B cell (primary cell): ENCODE data around the gene AUTS2. TPM values are rescaled to one million over a fixed set of nuclear protein-coding genes. Genes with fewer than 3 reads are reported as not detected.

Source experiments
- ATAC-seq: fragments of 200-7000 bp; cut with Tn5 transposase; one replicate; pipeline ENCODE4 v1.10.0; 2021; ENCODE audit warnings: low read depth, mild to moderate bottlenecking, moderate number of reproducible peaks, moderate library complexity
- CTCF ChIA-PET: fragments of 350-600 bp; sonication (Branson Sonifier 250); formaldehyde crosslinking; loops from one replicate; lab custom pipeline; 2021; ENCODE audit warnings: antibody characterized with exemption, inconsistent platforms; lab: Charles Lee
- POLR2A ChIA-PET: fragments of 350-600 bp; sonication (Branson Sonifier 250); formaldehyde crosslinking; loops from one replicate; lab custom pipeline; 2021; ENCODE audit warnings: antibody characterized with exemption; lab: Charles Lee
- DNase-seq: peaks from one replicate; pipeline ENCODE4 v3.0.0; 2013
- H2AFZ ChIP-seq: 2 replicates; pipeline ENCODE4 v1.6.1; 2012; ENCODE audit warnings: mild to moderate bottlenecking, low read depth, low read length; ENCODE audit not compliant: insufficient read depth, poor library complexity, severe bottlenecking
- H3K27ac ChIP-seq, 2 donors: 1 replicate in 1 of 2; 2 replicates in 1 of 2; pipeline ENCODE4 v1.5.1; 2012 to 2013; ENCODE audit warnings: low read length in 2 of 2, mild to moderate bottlenecking in 2 of 2, moderate library complexity in 1 of 2
- H3K27me3 ChIP-seq, 4 experiments: fragments of 200-600 bp in 1 of 4; sonication (generic) in 1 of 4; replicated peaks in 1 of 4; 1 replicate in 2 of 4; 2 replicates in 2 of 4; pipeline versions ENCODE4 v1.6.1 to v1.7.0; 2013 to 2016; ENCODE audit warnings: low read length in 3 of 4, mild to moderate bottlenecking in 2 of 4, mixed read lengths in 1 of 4, moderate library complexity in 1 of 4; ENCODE audit not compliant: insufficient read depth in 4 of 4, control insufficient read depth in 3 of 4; ENCODE audit errors: control extremely low read depth in 1 of 4
- H3K36me3 ChIP-seq, 2 experiments: replicated peaks in 1 of 2; 1 replicate in 1 of 2; 2 replicates in 1 of 2; pipeline versions ENCODE4 v1.6.1 to v1.7.1; 2013; ENCODE audit warnings: low read length in 1 of 2; ENCODE audit not compliant: insufficient read depth in 2 of 2, control insufficient read depth in 1 of 2; ENCODE audit errors: control extremely low read depth in 1 of 2, extremely low read depth in 1 of 2
- H3K4me1 ChIP-seq, 2 donors: fragments of 200-600 bp in 1 of 2; sonication (generic) in 1 of 2; 1 replicate in 1 of 2; 2 replicates in 1 of 2; pipeline versions ENCODE4 v1.5.1 to v1.6.1; 2013 to 2017; ENCODE audit warnings: low read length in 2 of 2; ENCODE audit not compliant: control insufficient read depth in 2 of 2, insufficient read depth in 2 of 2
- H3K4me2 ChIP-seq: replicated peaks from 2 replicates; pipeline ENCODE3; 2012; ENCODE audit warnings: mild to moderate bottlenecking, low read depth, low read length; ENCODE audit not compliant: poor library complexity, severe bottlenecking
- H3K4me3 ChIP-seq, 5 experiments: fragments of 200-600 bp in 1 of 5; sonication (generic) in 1 of 5; 1 replicate in 3 of 5; 2 replicates in 2 of 5; pipeline versions ENCODE4 v1.5.1 to v1.7.0; 2011 to 2016; ENCODE audit warnings: low read length in 4 of 5, mild to moderate bottlenecking in 4 of 5, low read depth in 2 of 5, control low read depth in 1 of 5, moderate library complexity in 1 of 5; ENCODE audit not compliant: insufficient read depth in 1 of 5; ENCODE audit errors: control extremely low read depth in 1 of 5, extremely low read depth in 1 of 5
- H3K79me2 ChIP-seq: fragments of 200-600 bp; sonication (generic); one replicate; pipeline ENCODE4 v1.6.0; 2016; ENCODE audit warnings: low read length; ENCODE audit not compliant: control insufficient read depth, insufficient read depth
- H3K9ac ChIP-seq: fragments of 200-600 bp; sonication (generic); 2 replicates; pipeline ENCODE4 v1.6.1; 2017; ENCODE audit warnings: mild to moderate bottlenecking, low read length, moderate library complexity
- H3K9me3 ChIP-seq, 3 donors: one replicate each; pipeline versions ENCODE4 v1.6.1 to v1.7.1; 2013; ENCODE audit warnings: low read length in 2 of 3; ENCODE audit not compliant: control insufficient read depth in 2 of 3, insufficient read depth in 1 of 3; ENCODE audit errors: control extremely low read depth in 1 of 3
- H4K20me1 ChIP-seq: 2 replicates; pipeline ENCODE4 v1.6.0; 2012; ENCODE audit warnings: mild to moderate bottlenecking, low read length; ENCODE audit not compliant: insufficient read depth, control insufficient read depth, poor library complexity, severe bottlenecking
- H3K27ac Mint-ChIP-seq: one replicate; pipeline ENCODE4 v1.8.0; 2021; ENCODE audit warnings: mixed read lengths
- H3K27me3 Mint-ChIP-seq: one replicate; pipeline ENCODE4 v1.8.0; 2021; ENCODE audit warnings: mixed read lengths
- H3K4me1 Mint-ChIP-seq: one replicate; pipeline ENCODE4 v1.8.0; 2021; ENCODE audit warnings: mixed read lengths
- H3K4me3 Mint-ChIP-seq: one replicate; pipeline ENCODE4 v1.8.0; 2021; ENCODE audit warnings: mixed read lengths
- H3K9me3 Mint-ChIP-seq: one replicate; pipeline ENCODE4 v1.8.0; 2022; ENCODE audit warnings: mixed read lengths; ENCODE audit not compliant: insufficient read depth
- EZH2 ChIP-seq: IDR thresholded peaks from 2 replicates; pipeline ENCODE4 v1.6.1; 2012; ENCODE audit warnings: borderline replicate concordance, low read depth, mild to moderate bottlenecking, moderate library complexity, low read length; ENCODE audit not compliant: insufficient read depth, poor library complexity, severe bottlenecking
- WGBS: methylation state at CpG from one replicate; pipeline ENCODE4 v1.1.5; 2013; ENCODE audit warnings: missing lambda C conversion rate; ENCODE audit not compliant: insufficient coverage; 5-methylcytosine and 5-hydroxymethylcytosine counted together
- intact Hi-C: fragments of 100-400 bp; cut with micrococcal nuclease; formaldehyde crosslinking; loops from one replicate; pipeline ENCODE4 v1.10.0; 2022
- polyA minus RNA-seq: library from RNA; depleted of rRNA, polyadenylated mRNA; stranded (reverse); fragments of >200 nt; gene quantifications from 2 replicates; pipeline ENCODE4 v1.2.3, GENCODE V29; 2012
- polyA plus RNA-seq: library from polyadenylated mRNA; depleted of rRNA; stranded (reverse); fragments of >200 nt; gene quantifications from 2 replicates; pipeline ENCODE4 v1.2.3, GENCODE V29; 2012
- total RNA-seq, 2 donors: library from RNA; stranded (reverse); fragments of 120-200 nt in 1 of 2; gene quantifications; 1 replicate in 1 of 2; 2 replicates in 1 of 2; pipeline versions ENCODE4 v1.2.3 to v1.2.4, GENCODE V29; 2013 to 2022
- TF ChIP-seq, protein P1 (sequence below): fragments of 200-600 bp; IDR thresholded peaks from one replicate; pipeline ENCODE4 v1.8.0; 2022; ENCODE audit warnings: antibody characterized with exemption, mild to moderate bottlenecking

AUTS2 gene
- total RNA-seq = 35.0 and 37.4 TPM in 2 replicates
- total RNA-seq (2013) = 32.3 TPM
- polyA plus RNA-seq = 22.3 and 28.3 TPM in 2 replicates
- polyA minus RNA-seq = 47.9 and 65.0 TPM in 2 replicates

GRCh38 chr7:69598081-69598486 lies at the start of gene AUTS2:
Gene AUTS2 (plus strand): TSS chr7:69598475. CDS start chr7:69599654, 1,179 bp downstream.
- no peaks in the 10 kb centered on the region for H4K20me1 ChIP-seq
- H3K27me3 ChIP-seq = peaks cover 0 to 3% (median 0%) of the 10 kb centered on the region in 4 experiments
- peak within 1 kb of the TSS; percentile 78 for H3K9ac ChIP-seq
- Mint-ChIP-seq H3K27ac (peak within 1 kb of the TSS; percentile 86), H3K27me3 (no peaks in the 10 kb centered on the region), H3K4me1 (peaks cover 22% of the 10 kb centered on the region), H3K9me3 (no peaks in the 10 kb centered on the region), H3K4me3 (peak within 1 kb of the TSS; percentile 96)
- no peak for TF ChIP-seq EZH2
- TF ChIP-seq, protein P1, sequence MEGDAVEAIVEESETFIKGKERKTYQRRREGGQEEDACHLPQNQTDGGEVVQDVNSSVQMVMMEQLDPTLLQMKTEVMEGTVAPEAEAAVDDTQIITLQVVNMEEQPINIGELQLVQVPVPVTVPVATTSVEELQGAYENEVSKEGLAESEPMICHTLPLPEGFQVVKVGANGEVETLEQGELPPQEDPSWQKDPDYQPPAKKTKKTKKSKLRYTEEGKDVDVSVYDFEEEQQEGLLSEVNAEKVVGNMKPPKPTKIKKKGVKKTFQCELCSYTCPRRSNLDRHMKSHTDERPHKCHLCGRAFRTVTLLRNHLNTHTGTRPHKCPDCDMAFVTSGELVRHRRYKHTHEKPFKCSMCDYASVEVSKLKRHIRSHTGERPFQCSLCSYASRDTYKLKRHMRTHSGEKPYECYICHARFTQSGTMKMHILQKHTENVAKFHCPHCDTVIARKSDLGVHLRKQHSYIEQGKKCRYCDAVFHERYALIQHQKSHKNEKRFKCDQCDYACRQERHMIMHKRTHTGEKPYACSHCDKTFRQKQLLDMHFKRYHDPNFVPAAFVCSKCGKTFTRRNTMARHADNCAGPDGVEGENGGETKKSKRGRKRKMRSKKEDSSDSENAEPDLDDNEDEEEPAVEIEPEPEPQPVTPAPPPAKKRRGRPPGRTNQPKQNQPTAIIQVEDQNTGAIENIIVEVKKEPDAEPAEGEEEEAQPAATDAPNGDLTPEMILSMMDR = no peak
- H2AFZ ChIP-seq = peak within 1 kb of the TSS; percentile 93
- H3K9me3 ChIP-seq = no peaks in the 10 kb centered on the region
- peak within 1 kb of the TSS; percentile 65 to 82 (median 69) for H3K4me3 ChIP-seq
- intact Hi-C loops = loop anchor here (1.0 to 10.0 kb wide), 4 partner anchors 106 to 1097 kb away; no protein-coding TSS in a partner anchor
- H3K4me2 ChIP-seq = peak within 1 kb of the TSS; percentile 99
- H3K4me1 ChIP-seq = peaks cover 12 to 29% of the 10 kb centered on the region in 2 donors
- no peaks in the 10 kb centered on the region for H3K36me3 ChIP-seq
- ATAC-seq = peak; percentile 76
- 0% methylated on average over 58 of the region's 63 CpGs for WGBS
- peak within 1 kb of the TSS; percentile 59 to 77 for H3K27ac ChIP-seq
- POLR2A ChIA-PET = interaction anchor here (0.6 kb wide), 1 partner anchor 87 kb away, joined by 3 read pairs; no protein-coding TSS in a partner anchor
- CTCF ChIA-PET = no interaction called here
- no peaks in the 10 kb centered on the region for H3K79me2 ChIP-seq
- peak; percentile 90 for DNase-seq

DNA sequence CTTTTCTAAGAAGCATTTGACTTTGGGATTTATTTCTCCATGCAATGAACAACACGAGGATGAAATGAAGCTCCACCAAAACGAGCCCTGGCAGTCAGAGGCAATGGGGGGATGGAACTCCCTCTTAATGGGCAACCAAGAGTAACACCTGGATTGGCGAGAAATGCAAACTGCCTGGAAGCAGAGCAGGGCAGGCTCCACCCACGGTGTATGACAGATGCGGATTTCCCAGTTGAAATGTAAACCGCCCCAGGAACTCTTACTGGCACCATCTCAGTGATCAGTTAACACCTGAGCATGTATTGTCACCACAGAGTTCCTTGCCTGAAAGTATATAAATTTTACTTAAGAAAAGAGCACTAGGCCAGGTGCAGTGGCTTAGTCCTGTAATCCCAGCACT lies 47.3 kb upstream of the AUTS2 start:
- Histone ChIP-seq H3K9ac (no peak overlapping the region), H3K4me3 (no peak overlapping the region)
- intact Hi-C loops = no loop called here

More for the DNA sequence above, 47.3 kb upstream of the AUTS2 start:
- Histone ChIP-seq H3K9me3 (no peaks in the 10 kb centered on the region), H3K27me3 (no peaks in the 10 kb centered on the region), H3K36me3 (no peaks in the 10 kb centered on the region), H3K4me1 (no peaks in the 10 kb centered on the region), H3K79me2 (no peaks in the 10 kb centered on the region), H4K20me1 (no peaks in the 10 kb centered on the region), H3K27ac (no peak overlapping the region), H2AFZ (no peak overlapping the region), H3K4me2 (no peak overlapping the region)
- no peaks in the 10 kb centered on the region for H3K27me3 Mint-ChIP-seq
- no peak for DNase-seq
- POLR2A ChIA-PET = no interaction called here
- H3K4me3 Mint-ChIP-seq = no peak overlapping the region
- no peak overlapping the region for H3K27ac Mint-ChIP-seq
- CTCF ChIA-PET = no interaction called here
- ATAC-seq = no peak
- 93% methylated on average over 6 of the region's 6 CpGs for WGBS
- H3K9me3 Mint-ChIP-seq = no peaks in the 10 kb centered on the region
- TF ChIP-seq, protein P1 = no peak
- TF ChIP-seq EZH2 = no peak
- H3K4me1 Mint-ChIP-seq = no peaks in the 10 kb centered on the region
